SK-N-SH treated with all-trans-retinoic acid at 6 μM for 48 hours (cell line): Measurements from ENCODE around the gene KDM4C.

Source experiments
- CREB5 ChIP-seq: fragments of 250-450 bp; sonication (Bioruptor Pico); IDR thresholded peaks from 2 replicates; pipeline ENCODE4 v1.5.1; 2020; ENCODE audit warnings: low read depth, mild to moderate bottlenecking, moderate library complexity
- ESRRG ChIP-seq: fragments of 250-450 bp; sonication (Bioruptor Pico); IDR thresholded peaks from 2 replicates; pipeline ENCODE4 v1.6.1; 2021; ENCODE audit warnings: mild to moderate bottlenecking
- ZFP3 ChIP-seq: fragments of 250-450 bp; sonication (Bioruptor Pico); IDR thresholded peaks from 2 replicates; pipeline ENCODE4 v1.5.0; 2020; ENCODE audit warnings: mild to moderate bottlenecking, moderate library complexity
- TF ChIP-seq, protein P1 (sequence below): fragments of 250-450 bp; sonication (Bioruptor Pico); IDR thresholded peaks from 2 replicates; pipeline ENCODE4 v1.8.0; 2020; ENCODE audit warnings: mild to moderate bottlenecking, moderate library complexity, borderline replicate concordance

GRCh38 chr9:7001571-7001970 lies 243.8 kb downstream of the KDM4C start:
- TF ChIP-seq CREB5 (no peak), ESRRG (CRISPR knock-in tag) (no peak), ZFP3 (no peak)
- TF ChIP-seq, protein P1, sequence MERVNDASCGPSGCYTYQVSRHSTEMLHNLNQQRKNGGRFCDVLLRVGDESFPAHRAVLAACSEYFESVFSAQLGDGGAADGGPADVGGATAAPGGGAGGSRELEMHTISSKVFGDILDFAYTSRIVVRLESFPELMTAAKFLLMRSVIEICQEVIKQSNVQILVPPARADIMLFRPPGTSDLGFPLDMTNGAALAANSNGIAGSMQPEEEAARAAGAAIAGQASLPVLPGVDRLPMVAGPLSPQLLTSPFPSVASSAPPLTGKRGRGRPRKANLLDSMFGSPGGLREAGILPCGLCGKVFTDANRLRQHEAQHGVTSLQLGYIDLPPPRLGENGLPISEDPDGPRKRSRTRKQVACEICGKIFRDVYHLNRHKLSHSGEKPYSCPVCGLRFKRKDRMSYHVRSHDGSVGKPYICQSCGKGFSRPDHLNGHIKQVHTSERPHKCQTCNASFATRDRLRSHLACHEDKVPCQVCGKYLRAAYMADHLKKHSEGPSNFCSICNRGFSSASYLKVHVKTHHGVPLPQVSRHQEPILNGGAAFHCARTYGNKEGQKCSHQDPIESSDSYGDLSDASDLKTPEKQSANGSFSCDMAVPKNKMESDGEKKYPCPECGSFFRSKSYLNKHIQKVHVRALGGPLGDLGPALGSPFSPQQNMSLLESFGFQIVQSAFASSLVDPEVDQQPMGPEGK (CRISPR knock-in tag): no peak
